Activated CD8-positive, alpha-beta memory T cell treated with anti-CD3 and anti-CD28 coated beads, Interleukin-2, amount 50 U/mL, for 24 hours (primary cell): ENCODE data around the gene ZNF90.
A peak's percentile ranks its signal among the peaks of the same experiment; 100 is the strongest.
"Not testable (repeated sequence)": the region's sequence is repeated elsewhere in the genome, so short reads cannot be mapped to it uniquely, and the experiment has no call there.

Source experiments
- DNase-seq: peaks from one replicate; pipeline ENCODE4 v3.0.0-alpha.2; 2020; ENCODE audit errors: extremely low read depth

ZNF90 gene

DNA sequence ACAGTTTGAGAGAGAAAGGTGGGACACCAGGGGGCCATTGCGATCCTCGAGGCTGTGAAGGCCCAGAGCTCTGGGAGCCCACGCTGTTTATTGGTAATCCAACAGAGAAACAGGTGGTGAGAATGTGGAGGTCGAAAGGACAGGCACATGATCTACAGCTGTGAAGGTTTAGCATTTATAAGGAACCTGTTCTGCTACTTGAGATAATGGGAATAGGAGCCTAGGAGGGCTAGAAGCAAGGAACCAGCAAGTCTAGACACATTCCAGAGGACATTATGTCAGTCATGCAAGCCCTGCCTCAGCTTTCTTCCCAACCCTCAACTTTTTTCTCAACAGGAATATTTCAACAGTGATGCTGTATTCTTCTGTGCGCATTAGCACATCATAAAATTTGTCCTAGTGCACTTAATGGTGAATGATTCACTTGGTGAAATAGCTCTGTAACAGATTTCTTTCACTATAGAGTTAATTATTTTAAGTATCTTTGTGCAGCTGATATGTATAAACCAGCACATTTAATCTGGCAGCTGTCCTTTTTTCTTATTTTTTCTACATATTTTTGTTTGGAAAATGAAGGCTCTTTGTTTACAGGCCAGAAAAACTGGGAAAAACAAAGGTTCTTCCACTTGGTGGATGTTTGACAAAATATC lies 25.4 kb downstream of the ZNF90 start:
- DNase-seq = no peak

- no peak for DNase-seq
Measured at GRCh38 chr19:20107301-20107700, 29.5 kb downstream of the ZNF90 start.

- not testable (repeated sequence) for DNase-seq
Measured at GRCh38 chr19:20118064-20118839, 40.5 kb downstream of the ZNF90 start.

- no peak for DNase-seq
Measured at GRCh38 chr19:20124879-20125278, 47.1 kb downstream of the ZNF90 start.

DNA sequence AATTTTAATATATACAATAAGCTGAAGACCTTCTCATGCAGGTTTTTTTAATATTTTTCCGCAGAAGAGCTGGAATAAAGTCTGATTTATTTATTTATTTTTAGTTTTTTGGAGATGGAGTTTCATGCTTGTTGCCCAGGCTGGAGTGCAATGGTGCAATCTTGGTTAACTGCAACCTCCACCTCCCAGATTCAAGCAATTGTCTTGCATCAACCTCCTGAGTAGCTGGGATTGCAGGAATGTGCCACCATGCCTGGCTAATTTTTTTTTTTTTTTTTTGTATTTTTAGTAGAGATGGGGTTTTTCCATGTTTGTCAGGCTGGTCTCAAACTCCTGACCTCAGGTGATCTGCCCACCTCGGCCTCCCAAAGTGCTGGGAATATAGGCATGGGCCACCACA lies 55.1 kb downstream of the ZNF90 start:
- not testable (repeated sequence) for DNase-seq

DNA sequence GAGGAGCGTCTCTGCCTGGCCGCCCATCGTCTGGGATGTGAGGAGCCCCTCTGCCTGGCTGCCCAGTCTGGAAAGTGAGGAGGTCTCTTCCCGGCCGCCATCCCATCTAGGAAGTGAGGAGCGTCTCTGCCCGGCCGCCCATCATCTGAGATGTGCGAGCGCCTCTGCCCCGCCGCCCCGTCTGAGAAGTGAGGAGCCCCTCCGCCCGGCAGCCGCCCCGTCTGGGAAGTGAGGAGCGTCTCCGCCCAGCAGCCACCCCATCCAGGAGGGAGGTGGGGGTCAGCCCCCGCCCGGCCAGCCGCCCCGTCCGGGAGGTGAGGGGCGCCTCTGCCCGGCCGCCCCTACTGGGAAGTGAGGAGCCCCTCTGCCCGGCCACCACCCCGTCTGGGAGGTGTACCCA lies 59.9 kb downstream of the ZNF90 start:
- not testable (repeated sequence) for DNase-seq

DNA sequence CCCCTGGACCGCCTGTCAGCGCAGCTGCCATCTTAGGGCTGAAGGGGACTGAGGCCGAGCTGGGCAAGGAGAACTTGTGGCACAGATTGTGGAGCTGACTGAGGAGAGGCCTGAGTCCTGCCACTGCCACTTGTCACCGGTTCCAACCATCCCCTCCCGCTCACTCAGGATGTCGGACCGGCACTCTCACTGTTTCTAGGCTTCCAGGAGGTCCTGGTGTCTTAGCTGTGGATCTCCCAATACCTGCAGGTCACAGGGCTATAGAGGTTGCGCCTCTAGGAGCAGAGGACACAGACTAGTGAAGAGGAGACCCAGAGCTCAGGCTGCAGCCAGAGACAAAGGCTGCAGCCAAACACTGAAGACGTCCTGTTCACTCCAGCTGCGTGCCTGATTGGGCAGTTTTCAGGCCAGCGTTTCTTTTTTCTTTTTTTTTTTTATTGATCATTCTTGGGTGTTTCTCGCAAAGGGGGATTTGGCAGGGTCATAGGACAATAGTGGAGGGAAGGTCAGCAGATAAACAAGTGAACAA lies 73.9 kb downstream of the ZNF90 start:
- no peak for DNase-seq

GRCh38 chr19:20152506-20152905 lies 74.7 kb downstream of the ZNF90 start:
- DNase-seq = not testable (repeated sequence)

DNA sequence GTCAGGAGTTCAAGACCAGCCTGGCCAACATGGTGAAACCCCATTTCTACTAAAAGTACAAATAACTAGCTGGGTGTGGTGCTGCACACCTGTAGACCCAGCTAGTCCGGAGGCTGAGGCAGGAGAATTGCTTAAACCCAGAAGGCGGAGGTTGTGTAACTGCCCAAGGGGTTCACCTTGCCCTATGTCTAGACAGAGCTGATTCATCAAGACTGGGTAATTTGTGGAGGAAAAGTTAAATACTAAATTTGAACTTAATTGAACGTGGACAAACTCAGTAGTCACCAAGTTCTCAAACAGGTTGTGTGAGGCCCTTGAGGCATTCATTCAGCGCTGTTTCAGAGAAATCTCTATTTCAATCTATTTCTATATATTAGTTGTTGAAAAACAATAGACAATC lies 75.5 kb downstream of the ZNF90 start:
- no peak for DNase-seq

DNA sequence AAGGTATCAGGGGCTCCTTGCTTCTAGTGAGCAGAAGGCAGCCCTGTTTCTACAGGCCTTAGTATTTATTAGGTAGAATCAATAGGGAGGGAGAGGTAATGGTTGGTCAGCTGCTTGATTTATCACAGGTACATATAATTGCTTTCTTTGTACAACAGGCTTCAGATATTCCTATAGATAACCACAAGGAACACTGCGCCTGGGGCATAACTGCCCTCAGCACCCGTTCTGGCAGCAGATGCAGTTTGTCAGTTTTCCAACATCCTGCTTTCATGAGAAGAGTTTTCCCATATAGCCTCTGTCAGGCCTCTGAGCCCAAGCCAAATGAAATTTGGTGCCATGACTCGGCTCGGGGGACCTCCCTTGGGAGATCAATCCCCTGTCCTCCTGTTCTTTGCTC lies 76.8 kb downstream of the ZNF90 start:
- no peak for DNase-seq

DNA sequence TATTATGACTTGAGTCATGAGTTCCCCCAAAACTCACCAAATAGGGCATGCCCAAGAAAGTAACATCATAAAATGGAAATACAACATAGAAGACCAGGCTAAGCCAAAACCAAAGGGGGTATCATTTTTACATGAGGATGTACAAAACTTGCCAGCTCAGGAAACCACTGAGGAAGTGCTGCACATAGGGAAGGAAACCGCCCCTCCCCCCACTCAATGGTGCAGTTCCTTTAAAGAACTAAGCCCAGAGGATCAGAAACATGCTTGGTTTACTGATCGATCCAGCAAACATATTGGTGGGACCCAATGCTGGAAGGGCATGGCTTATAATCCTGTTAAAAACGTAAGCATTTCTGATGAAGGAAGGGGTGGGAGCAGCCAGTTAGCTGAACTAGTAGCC lies 85.0 kb downstream of the ZNF90 start:
- no peak for DNase-seq

- DNase-seq = no peak
Measured at GRCh38 chr19:20164456-20164855, 86.7 kb downstream of the ZNF90 start.

DNA sequence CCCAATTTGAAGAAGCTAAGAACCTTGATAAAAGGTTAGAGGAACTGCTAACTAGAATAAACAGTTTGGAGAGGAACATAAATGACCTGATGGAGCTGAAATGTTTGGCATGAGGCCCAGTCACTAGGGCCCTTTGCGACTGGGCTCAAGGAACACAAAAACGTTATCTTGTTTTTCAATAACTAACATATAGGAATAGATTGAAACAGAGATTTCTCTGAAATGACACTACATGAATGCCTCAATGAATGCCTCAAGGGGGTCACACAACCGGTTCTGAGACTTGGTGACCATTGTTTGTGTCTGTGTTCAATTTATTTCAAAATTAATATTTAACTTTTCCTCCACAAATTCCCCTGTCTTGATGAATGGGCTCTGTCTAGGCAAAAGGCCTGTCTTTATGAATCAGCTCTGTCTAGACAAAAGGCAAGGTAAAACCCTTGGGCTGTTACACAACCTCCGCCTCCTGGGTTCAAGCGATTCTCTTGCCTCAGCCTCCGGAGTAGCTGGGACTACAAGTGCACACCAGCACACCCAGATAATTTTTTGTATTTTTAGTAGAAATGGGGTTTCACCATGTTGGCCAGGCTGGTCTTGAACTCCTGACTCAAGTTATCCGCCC lies 88.3 kb downstream of the ZNF90 start:
- no peak for DNase-seq

- DNase-seq = peak; percentile 79
Measured at GRCh38 chr19:20167020-20167644, 89.3 kb downstream of the ZNF90 start, which contains the start of gene ZNF486. TSS of gene ZNF486 (plus strand) at chr19:20167214. CDS start at chr19:20167331, 117 bp downstream.

DNA sequence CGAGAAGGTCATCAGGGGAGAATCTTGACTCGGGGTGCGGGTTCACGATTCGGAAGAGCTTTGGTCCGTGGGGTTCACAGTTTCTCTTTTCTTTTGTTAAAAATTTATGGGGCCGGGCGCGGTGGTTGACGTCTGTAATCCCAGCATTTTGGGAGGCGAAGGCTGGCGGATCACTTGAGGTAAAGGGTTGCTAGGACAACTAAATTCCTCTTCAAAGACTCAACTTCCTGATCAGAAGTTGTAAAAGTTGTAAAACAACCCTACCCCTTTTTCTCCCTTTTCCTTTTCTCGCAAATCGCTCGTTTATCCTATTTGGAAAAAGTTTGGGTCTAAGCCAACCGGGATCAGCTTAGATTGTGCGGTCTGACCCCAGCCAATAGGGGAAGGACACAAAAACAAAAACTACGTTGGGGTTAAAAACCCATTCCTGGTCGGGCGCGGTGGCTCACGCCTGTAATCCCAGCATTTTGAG lies 89.9 kb downstream of the ZNF90 start:
- DNase-seq = no peak
